GM12873 (cell line): ENCODE results near the gene NRP1.

Source experiments
- TF ChIP-seq, protein P1 (sequence below): IDR thresholded peaks from 2 replicates; pipeline ENCODE4 v1.5.1; 2012; ENCODE audit warnings: low read depth, mild to moderate bottlenecking, moderate library complexity, low read length, control low read depth; ENCODE audit not compliant: insufficient read depth; ENCODE audit errors: missing control alignments

NRP1 gene

GRCh38 chr10:33249659-33250345 is 84.7 kb downstream of the NRP1 start:
- TF ChIP-seq, protein P1, sequence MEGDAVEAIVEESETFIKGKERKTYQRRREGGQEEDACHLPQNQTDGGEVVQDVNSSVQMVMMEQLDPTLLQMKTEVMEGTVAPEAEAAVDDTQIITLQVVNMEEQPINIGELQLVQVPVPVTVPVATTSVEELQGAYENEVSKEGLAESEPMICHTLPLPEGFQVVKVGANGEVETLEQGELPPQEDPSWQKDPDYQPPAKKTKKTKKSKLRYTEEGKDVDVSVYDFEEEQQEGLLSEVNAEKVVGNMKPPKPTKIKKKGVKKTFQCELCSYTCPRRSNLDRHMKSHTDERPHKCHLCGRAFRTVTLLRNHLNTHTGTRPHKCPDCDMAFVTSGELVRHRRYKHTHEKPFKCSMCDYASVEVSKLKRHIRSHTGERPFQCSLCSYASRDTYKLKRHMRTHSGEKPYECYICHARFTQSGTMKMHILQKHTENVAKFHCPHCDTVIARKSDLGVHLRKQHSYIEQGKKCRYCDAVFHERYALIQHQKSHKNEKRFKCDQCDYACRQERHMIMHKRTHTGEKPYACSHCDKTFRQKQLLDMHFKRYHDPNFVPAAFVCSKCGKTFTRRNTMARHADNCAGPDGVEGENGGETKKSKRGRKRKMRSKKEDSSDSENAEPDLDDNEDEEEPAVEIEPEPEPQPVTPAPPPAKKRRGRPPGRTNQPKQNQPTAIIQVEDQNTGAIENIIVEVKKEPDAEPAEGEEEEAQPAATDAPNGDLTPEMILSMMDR: no peak

DNA sequence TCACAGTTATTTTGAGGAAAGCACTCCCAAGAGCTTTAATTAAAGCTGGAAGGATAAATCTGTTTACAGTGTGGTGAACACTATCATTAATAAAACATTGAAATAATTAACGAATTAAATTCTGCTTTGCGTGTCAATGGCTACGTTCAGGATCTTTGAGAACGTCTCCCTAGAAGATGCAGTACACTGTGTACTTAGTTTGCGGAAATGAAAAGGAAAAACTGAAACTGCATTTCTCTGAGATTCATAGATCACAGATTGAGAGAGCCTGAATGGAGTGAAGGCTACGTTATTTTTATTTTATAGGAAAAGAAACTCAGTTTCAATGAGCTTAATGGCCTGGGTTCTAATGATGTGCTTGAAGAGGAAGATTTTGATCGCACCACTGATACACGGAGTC is 85.3 kb downstream of the NRP1 start:
- TF ChIP-seq, protein P1: no peak

DNA sequence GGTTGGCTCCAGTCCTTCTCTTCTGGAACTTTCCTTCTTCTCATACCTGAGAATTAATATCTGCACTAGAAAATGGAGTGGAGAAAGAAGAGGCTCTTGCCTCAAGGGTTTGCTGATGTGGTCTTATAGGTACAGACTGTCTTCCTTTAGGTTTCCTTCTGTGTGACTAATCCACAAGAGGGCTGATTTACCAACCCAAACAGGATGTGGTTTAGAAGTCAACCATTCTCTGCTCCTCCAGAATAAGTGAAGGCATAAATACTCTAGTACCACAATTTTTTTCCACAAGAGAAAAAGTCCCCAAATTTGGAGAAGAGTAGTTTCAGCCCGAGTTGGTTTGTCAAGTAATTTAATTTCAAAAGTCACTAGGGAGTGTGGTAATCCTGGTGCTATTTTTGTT is 85.8 kb downstream of the NRP1 start:
- TF ChIP-seq, protein P1: no peak

GRCh38 chr10:33247221-33247922 is 87.1 kb downstream of the NRP1 start:
- TF ChIP-seq, protein P1: no peak

DNA sequence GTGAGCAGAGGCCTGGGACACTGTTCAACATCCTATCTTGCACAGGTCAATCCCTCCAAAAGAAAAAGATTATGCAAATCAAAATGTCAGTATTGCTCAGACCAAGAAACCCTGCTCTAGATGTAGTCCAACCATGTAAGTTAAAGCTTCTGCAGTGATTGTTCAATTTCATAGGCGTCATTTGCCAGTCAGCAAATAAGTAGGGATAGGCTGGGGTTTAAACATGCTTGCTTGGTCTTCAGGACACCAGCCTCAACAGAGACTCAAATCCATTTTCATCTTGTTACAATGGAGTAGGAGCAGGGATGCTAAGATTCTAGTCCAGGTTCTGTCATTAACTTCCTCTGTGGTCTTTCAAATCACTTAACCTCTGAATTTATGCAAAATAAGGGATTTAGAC is 89.1 kb downstream of the NRP1 start:
- TF ChIP-seq, protein P1: no peak

DNA sequence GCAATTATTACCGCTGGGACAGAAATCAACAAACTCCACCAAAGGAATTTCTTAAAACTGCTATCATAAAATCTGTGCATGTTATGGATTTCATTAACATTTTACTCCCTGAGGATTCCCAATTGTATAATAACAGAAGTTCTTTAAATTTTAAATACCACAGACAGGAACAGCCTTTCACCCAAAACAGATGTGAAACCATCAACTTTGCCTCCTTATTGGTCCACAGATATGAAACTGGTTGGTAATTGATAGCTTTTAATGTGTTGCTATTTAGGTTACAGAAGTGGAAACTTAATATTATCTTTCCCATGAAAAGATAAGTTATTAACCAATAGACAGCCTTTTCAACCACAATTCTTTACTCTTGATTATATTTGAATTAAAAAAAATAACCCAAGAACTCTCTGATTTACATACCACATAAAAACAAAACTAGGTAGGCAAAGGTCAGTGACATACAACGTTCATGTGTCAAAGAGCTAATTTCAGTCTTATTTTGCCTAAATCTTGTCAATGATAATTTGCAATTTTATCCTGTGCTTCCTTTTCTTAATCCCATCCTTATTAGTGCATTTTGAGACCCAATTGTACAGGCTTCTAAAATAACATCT is 90.0 kb downstream of the NRP1 start:
- TF ChIP-seq, protein P1: no peak

GRCh38 chr10:33243703-33244102 is 90.8 kb downstream of the NRP1 start:
- TF ChIP-seq, protein P1: no peak
